CD4-positive, alpha-beta T cell treated with Interleukin-4 for 4 hours (primary cell): ENCODE data around the gene SMIM28.
A peak's percentile ranks its signal among the peaks of the same experiment; 100 is the strongest.
"Not testable (repeated sequence)": the region's sequence is repeated elsewhere in the genome, so short reads cannot be mapped to it uniquely, and the experiment has no call there.

Experiments used
- DNase-seq: peaks from one replicate; pipeline ENCODE4 v3.0.0-alpha.2; 2020

The SMIM28 gene

DNA sequence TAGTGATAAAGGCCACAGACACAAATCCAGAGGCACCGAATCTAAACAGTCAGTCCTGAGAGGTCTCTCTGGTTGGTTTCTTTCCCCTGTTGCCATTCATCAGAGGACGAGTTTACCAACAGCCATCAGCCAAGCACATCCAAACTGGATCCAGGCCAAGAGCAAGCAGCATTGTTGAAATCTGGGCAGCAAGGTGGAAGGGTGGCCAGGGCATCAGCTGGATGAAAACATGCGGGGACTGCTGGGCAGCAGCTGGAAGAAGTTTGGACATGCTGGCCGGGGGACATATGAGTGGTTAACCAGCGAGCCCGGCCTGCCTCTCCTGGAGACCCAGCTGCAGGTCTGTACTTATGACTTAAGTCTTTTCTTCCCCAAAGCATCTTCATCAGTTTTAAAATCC, at the start of gene SMIM28:
TSS of gene SMIM28 (plus strand) at position 62 of the 400 bp plus-strand sequence. CDS start at position 230, 168 bp downstream.
- DNase-seq, result no peak

DNA sequence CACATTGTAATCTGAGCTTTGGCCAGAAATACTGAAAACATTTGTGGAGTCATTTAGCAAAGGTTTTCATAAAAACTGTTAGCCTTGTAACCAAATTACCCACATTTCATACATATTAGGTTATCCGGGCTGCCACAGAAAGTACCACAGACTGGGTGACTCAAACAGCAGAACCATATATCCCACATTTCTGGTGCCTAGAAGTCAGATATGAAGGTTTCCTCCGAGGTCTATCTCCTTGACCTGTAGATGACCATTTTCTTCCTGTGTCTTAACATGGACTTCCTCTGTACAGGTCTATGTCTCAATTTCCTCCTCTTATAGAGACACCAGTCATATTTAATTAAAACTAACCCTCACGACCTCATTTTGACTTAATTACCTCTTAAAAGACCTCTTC, 49.5 kb upstream of the SMIM28 start:
- DNase-seq, result no peak

- DNase-seq, result no peak
Measured at GRCh38 chr6:138330763-138331162, 46.9 kb upstream of the SMIM28 start.

GRCh38 chr6:138331444-138331843, 46.3 kb upstream of the SMIM28 start:
- no peak for DNase-seq

GRCh38 chr6:138331984-138332383, 45.7 kb upstream of the SMIM28 start:
- no peak for DNase-seq

GRCh38 chr6:138334000-138334399, 43.7 kb upstream of the SMIM28 start:
- no peak for DNase-seq

DNA sequence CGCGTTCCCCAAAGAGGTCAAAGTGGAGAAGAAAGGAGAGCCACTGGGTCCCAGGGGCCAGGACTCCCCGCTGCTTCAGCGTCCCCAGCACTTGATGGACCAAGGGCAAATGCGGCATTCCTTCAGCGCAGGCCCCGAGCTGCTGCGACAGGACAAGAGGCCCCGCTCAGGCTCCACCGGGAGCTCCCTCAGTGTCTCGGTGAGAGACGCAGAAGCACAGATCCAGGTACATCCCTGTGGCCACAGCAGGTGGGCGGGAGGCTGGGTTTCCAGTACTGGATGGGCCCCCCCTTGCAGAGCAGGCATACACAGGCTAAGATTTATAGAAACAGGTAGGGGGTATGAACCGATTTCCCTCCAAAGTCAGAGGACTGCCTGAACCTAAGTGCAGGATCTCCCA, 42.7 kb upstream of the SMIM28 start:
- no peak for DNase-seq

DNA sequence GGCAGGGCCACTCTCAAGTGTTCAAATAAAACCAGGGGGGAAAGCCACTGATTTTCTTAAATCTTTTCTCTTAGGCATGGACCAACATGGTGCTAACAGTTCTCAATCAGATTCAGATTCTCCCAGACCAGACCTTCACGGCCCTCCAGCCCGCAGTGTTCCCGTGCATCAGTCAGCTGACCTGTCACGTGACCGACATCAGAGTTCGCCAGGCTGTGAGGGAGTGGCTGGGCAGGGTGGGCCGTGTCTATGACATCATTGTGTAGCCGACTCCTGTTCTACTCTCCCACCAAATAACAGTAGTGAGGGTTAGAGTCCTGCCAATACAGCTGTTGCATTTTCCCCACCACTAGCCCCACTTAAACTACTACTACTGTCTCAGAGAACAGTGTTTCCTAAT, 41.5 kb upstream of the SMIM28 start:
- DNase-seq, result no peak

DNA sequence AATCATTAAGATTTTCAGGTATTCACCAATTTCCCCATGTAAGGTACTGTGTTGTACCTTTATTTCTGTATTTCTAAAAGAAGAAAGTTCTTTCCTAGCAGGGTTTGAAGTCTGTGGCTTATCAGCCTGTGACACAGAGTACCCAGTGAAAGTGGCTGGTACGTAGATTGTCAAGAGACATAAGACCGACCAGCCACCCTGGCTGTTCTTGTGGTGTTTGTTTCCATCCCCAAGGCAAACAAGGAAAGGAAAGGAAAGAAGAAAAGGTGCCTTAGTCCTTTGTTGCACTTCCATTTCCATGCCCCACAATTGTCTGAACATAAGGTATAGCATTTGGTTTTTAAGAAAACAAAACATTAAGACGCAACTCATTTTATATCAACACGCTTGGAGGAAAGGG, 40.6 kb upstream of the SMIM28 start:
- DNase-seq, result no peak

DNA sequence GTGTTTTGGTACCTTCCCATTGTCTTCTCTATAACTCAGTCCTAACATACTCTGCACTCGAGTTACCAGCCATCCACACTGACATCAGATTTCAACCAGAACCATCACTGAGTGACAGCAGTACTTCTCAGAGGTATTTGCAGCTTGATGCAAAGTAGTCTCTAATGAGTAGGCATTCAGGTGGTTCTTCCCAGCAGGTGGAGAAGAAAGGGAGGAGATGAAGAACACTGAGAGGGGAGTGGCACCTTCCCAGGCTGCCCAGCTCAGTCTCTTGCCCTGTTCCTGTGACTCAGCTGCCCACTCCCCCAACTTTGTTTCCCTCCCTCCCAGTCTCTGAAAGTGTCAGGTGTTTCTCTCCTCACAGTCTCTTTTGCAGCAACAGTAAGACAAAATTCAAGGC, 38.7 kb upstream of the SMIM28 start:
- DNase-seq, result no peak

DNA sequence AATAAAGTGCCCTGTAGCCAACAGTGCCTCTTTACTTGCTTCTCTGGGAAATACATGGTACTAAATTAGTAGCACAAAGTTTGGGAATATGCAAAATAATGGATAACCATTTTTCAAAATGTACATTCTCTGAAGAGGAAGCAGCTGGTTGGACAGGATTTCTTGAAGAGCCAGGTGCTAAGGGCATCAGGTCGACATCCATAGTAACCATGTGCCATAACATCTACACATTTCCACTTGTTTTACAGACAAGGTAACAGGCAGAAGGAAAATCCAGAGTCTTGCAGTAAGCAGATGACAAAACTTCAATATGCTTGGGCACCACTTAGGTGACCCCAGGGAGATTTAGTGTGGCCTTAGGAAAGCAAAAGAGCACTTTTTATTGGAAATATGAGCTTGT, 36.5 kb upstream of the SMIM28 start:
- no peak for DNase-seq

DNA sequence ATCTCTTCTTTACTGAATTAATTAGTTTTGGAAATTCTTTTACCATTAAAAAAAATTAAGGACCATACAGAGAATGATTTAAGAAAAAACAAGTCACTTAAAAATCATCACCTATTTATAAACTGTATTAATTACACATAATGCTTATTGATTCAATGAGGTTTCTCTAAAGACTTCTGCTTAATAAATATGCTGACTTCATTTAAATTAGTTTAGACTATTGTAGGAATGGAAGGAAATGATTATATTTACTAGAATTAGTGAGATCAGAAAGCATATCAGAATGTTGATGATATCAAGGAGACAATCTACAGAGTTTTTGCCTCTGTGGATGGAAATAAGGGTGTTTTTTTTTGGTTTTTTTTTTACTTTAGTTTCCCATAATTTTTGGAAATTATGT, 34.6 kb upstream of the SMIM28 start:
- no peak for DNase-seq

DNA sequence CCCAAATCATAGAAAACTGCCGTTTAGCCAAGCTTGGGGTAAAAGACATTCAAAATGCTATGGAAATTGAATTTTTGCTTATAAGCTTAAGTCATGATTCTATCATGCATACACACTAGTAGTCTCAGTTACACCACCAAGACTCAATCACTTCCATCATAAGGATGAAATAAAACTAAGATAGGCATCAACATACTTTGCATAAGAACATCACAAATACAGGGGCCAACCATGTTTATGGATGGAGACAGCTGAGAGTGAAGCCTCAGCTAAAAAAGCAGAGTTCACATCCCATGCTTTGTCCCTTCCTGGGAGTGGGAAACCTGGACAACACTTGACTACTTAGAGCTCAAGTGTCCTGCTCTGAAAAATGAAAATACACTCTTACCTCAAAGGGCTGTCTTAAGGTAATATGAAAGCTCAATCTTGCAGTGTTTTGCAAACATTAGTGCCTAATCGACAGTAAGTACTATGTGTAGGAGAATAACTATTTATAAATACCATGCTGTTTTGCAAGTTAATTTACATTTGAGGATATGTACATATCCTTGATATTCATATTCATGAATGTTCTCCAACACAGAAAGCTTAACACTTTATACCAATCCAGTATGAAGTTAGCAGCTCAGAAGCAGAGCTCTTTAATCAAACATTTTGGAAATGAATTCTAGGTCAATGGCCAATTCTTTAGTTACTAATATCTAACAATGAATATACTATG, 32.0 kb upstream of the SMIM28 start:
- no peak for DNase-seq

DNA sequence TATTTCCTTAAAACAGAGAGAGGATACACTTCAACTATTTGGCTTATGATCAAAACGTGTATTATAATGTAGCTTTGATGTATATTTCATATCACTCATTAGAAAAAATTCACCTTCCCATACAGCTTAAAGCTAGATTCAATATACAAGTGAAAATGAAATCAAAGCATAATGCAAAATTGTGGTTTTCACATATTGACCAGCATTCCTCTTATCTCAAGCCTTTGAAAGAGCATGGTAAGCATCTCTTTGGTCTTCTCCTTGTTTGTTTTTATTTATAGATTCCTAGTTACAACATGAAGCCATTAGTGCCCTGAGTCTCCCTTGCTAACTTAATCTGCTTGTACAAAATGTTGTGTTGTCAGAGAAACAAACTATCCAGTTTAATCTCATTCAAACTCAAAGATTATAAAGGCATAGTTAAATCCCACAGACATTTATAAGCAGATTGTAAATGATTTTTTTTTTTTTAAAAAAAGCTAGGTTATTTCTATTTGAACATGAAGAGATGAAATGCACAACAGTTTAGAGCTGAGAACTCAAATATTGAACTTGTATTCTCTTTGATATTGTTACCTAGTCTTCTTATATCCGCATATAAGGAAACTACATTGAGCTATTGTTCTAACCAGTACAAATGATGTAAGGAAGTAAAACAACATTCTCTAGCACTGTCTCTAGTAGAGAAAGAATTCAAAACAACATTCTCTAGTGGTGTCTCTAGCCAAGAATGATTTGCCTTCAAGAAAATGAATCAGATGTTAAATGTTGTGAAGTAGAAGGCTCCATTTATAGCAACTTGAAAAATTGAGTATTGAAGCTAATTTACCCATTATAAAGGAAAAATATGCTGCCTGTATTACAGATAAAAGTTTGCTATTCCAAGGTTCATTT, 31.2 kb upstream of the SMIM28 start:
- DNase-seq, result no peak

- no peak for DNase-seq
Measured at GRCh38 chr6:138347864-138348263, 29.8 kb upstream of the SMIM28 start.

GRCh38 chr6:138349891-138350290, 27.8 kb upstream of the SMIM28 start:
- DNase-seq, result no peak

DNA sequence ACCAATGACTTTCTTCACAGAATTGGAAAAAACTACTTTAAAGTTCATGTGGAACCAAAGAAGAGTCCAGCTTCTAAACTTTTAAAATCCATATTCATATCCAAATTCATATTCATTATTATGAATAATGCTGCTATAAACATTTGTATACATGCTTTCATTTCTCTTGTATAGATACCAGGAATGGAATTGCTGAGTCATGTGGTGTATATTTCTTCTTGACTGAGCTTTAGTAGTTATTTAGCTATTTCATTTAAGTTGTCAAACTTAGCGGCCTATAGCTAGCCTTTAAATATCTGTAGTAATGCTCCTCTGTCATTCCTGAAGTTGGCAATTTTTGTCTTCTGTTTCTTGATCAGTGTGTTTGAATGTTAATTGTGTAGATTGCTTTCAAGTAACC, 19.8 kb upstream of the SMIM28 start:
- DNase-seq, result no peak

DNA sequence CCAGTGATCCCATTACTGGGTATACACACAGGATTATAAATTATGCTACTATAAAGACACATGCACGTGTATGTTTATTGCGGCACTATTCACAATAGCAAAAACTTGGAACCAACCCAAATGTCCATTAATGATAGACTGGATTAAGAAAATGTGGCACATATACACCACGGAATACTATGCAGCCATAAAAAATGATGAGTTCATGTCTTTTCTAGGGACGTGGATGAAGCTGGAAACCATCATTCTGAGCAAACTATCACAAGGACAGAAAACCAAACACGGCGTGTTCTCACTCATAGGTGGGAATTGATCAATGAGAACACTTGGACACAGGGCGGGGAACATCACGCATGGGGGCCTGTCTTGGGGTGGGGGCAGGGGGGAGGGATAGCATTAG, 9.0 kb upstream of the SMIM28 start:
- not testable (repeated sequence) for DNase-seq

DNA sequence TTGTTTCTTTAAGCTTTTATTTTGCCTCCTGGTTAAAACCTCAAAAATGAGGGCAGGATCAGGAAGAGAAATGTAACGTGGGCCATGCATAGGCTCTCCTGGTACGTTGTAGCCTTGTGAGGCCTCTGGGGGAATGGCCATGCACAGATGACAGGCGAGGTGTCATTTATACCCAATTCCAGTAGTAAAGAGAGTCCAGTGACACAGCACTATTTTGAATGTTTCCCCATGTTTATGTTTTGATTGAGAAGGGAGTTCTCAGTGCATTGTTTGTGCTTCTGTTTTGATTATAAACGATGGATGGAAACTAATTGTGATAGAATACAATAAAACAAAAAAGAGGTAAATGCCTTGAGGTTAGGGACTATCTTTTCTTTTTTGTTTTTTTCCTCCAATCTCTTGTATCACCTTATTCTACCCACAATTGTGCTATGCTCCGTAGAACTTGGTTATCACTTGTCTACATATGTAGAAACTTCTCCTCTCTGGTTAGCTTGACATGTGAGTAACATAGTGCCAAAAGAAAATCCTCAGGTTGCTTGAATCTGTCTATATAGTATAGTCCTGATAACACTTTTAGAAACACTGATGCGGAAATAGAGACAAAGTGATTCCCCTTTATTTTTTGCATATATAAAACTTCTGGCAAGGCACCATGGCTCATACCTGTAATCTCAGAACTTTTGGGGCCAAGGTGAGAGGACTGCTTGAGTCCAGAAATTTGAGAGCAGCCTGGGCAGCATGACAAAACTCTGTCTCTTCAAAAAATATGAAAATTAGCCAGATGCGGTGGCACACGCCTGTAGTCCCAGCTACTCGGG, 6.9 kb upstream of the SMIM28 start:
- DNase-seq, result no peak

- DNase-seq, result no peak
Measured at GRCh38 chr6:138371452-138371711, 6.3 kb upstream of the SMIM28 start.

GRCh38 chr6:138371720-138372119, 6.0 kb upstream of the SMIM28 start:
- DNase-seq, result no peak

- DNase-seq, result peak; percentile 30
Measured at GRCh38 chr6:138372711-138373463, 4.8 kb upstream of the SMIM28 start.

DNA sequence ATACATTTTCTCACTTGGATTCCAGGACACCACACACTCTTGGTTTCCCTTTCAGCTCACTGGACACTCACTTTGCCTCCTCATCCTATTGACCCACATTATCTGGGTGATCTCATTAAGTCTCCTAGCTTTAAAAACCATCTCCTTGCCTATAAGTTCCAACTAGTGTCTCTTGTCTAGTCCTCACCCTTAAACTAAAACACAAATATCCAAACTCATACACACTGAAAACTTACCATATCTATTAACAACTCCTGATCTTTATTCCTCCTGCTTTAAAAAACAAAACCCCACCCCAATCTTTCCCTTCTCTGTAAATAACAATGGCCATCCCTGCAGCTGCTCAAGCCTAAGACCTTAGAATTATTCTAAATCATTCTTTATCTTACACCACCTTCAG, 3.5 kb upstream of the SMIM28 start:
- DNase-seq, result no peak
